Dermis blood vessel endothelial cell (primary cell): ENCODE data around the gene LAMP1. TPM values are rescaled to one million over a fixed set of nuclear protein-coding genes. Genes with fewer than 3 reads are reported as not detected.
A peak's percentile ranks its signal among the peaks of the same experiment; 100 is the strongest.
"Not testable (repeated sequence)": the region's sequence is repeated elsewhere in the genome, so short reads cannot be mapped to it uniquely, and the experiment has no call there.

ENCODE experiments used
- DNase-seq: peaks from one replicate; pipeline ENCODE4 v3.0.0; 2010
- total RNA-seq: library from RNA; depleted of rRNA; stranded (reverse); fragments of >200 nt; gene quantifications from 2 replicates; pipeline ENCODE4 v1.2.3, GENCODE V29; 2014

LAMP1 gene
- total RNA-seq, 1 donor from 2014 or later: 207 TPM

DNA sequence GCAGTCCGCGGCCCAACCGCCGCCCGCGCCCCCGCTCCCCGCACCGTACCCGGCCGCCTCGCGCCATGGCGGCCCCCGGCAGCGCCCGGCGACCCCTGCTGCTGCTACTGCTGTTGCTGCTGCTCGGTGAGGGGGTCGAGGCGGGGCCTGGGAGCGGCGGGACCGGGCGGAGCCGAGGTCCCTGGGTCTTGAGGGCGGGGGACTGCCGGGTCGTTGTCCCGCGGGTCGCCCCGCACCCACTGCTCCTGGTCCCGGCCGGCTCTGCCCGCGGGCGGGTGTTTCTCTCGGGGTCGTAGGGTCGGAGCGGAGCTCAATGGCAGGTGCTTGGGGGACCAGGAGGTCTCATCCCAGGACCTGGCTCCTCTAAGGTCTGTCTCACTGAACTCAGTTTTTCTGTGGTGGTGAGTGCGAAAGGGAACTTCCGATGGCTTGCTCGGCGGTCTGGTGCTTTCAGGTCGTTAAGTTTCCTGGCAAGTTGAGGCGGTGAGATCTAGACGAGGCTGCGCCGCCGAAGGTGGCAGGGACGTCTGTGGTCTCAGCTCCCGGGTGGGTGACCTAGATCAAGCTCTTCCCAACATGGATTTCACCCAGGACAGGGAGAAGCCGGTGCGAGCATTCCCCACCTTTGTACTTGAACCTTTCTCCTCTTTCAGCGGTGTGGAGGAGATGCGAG lies 467 bp downstream of the LAMP1 start:
- DNase-seq: peak; percentile 43

- DNase-seq: peak; percentile 23
Measured at GRCh38 chr13:113298043-113298945, 1.3 kb downstream of the LAMP1 start.

GRCh38 chr13:113299951-113300350 lies 2.9 kb downstream of the LAMP1 start:
- no peak for DNase-seq

- no peak for DNase-seq
Measured at GRCh38 chr13:113302986-113303385, 5.9 kb downstream of the LAMP1 start.

DNA sequence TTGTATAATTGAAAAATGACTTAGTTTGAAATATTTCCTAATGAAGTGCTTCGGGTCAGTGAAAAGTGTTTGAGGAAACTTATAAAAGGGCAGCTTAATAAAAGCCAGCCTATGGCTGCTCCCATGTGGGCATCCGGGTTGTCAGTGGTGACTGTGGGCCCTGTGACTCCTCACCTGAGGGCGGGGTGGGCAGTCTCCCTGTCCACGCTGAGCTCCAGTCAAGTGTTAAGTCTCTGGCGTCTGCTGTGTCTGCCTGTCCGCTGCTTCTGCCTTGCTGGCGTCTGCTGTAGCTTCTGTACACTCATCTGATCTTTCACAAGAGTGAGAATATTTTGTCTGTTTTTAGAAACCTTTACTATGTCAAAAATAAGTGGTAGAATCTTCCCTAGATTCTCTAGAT lies 7.1 kb downstream of the LAMP1 start:
- no peak for DNase-seq

DNA sequence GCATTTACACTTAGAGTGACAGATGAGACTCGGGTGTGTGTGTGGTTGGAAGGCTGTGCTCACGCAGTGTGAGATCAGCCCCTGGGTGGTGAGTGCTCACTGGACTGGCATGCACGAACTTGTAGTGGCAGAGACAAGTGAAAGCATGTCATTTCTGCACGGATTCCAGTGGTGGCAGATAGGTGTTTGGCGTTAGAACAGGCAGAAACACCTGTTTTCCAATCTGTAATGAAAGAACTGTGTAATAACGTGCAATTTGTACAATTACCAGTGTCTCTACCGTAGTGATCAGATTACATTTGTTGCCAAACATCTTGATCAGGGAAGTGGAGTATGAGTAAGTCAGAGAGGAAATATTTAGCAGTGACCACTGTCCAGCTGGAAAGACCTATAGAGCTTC lies 8.2 kb downstream of the LAMP1 start:
- no peak for DNase-seq

DNA sequence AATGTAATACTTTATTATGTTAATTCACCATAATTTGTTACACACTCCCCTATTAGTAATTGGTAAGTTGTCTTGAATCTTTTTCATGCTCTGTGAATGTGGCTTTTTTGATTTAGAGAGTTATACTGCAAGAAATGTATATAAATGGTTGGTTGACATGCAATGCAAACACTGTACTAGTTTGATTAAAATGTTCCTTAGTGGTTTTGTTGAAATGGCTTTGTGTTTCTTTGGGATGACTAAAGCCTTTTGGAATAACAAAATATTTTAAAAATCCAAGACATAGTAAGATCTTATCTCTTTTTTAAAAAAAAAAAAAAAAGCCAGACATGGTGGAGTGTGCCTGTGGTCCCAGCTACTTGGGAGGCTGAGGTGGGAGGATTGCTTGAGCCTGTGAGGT lies 10.5 kb downstream of the LAMP1 start:
- DNase-seq: no peak

DNA sequence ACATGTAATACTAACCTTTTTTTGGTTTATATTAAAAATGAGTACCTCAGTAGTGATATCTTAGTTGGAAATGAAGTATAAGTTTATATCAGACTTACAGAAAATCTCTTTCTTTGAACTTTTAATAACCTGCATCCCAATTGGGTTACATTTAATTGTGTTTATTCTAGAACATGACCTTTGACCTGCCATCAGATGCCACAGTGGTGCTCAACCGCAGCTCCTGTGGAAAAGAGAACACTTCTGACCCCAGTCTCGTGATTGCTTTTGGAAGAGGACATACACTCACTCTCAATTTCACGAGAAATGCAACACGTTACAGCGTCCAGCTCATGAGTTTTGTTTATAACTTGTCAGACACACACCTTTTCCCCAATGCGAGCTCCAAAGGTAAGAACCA lies 12.4 kb downstream of the LAMP1 start:
- DNase-seq: no peak

DNA sequence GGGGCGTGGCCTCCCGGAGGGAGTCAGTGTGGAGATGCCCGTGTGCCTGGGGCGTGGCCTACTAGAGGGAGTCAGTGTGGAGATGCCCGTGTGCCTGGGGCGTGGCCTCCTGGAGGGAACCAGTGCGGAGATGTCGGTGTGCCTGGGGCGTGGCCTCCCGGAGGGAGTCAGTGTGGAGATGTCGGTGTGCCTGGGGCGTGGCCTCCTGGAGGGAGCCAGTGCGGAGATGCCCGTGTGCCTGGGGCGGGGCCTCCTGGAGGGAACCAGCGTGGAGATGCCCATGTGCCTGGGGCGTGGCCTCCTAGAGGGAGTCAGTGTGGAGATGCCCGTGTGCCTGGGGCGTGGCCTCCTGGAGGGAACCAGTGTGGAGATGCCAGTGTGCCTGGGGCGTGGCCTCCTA lies 17.1 kb downstream of the LAMP1 start:
- not testable (repeated sequence) for DNase-seq

- not testable (repeated sequence) for DNase-seq
Measured at GRCh38 chr13:113314895-113315470, 17.9 kb downstream of the LAMP1 start.

- DNase-seq: no peak
Measured at GRCh38 chr13:113315992-113316391, 19.0 kb downstream of the LAMP1 start.

DNA sequence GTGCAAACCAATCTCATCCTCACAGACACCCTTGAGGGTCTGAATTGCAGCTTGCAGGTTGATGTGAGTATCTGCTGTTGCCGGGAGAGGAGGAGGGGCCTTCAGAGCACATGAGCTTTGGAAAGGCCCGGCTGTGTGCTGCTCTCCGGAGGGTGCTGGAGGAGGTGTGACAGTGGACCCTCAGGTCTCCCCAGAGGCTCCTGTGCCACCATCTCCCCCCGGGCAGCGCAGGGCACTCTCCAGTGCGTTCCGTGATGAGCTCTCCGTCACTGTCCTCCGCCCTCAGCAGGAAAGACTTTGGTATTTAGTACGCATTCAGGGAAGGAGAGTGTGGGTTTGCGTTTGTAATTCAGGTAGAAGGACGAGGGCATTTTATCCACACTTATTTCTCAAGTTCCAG lies 20.0 kb downstream of the LAMP1 start:
- DNase-seq: no peak

DNA sequence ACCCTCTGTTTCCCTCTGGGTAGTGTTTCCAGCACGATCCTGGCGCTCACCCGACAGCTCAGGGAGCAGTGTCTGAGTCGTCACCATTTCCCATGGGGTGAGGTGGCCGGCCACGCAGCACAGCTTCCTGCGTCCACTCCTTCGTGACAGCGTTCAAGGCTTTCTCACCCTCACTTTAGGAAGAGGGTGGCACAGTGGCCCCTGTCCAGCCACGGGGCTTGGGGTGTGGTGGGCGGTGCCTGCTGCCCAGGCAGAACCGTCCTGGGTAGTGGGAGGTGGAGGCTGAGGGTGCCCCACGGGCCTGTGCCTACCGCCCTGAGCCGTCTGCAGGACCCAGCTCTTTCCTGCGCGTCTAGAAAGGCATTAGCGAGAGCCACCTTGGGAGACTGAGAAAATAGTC lies 21.9 kb downstream of the LAMP1 start:
- no peak for DNase-seq

- no peak for DNase-seq
Measured at GRCh38 chr13:113319371-113319770, 22.3 kb downstream of the LAMP1 start.

GRCh38 chr13:113320226-113320875 lies 23.3 kb downstream of the LAMP1 start:
- no peak for DNase-seq

GRCh38 chr13:113321546-113321945 lies 24.5 kb downstream of the LAMP1 start:
- DNase-seq: no peak

GRCh38 chr13:113322043-113322461 lies 25.0 kb downstream of the LAMP1 start:
- no peak for DNase-seq

- no peak for DNase-seq
Measured at GRCh38 chr13:113322890-113323651, 26.0 kb downstream of the LAMP1 start.

DNA sequence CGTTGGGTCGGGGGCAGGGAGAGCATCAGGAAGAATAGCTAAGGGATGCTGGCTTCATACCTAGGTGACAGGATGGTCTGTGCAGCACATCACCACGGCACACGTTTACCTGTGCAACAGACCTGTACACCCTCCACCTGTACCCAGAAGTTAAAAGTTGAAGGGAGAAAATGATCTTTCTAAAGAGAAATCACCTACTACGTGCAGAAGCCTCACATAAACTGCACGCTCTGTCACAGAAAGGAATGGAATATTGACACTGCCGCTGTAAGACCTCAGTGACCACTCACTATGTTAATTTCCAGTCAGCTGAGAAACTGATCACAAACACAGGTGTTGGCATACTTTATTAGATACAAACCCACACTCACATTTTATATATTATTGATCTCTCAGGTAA lies 26.8 kb downstream of the LAMP1 start:
- no peak for DNase-seq

GRCh38 chr13:113324398-113324797 lies 27.4 kb downstream of the LAMP1 start:
- DNase-seq: no peak

DNA sequence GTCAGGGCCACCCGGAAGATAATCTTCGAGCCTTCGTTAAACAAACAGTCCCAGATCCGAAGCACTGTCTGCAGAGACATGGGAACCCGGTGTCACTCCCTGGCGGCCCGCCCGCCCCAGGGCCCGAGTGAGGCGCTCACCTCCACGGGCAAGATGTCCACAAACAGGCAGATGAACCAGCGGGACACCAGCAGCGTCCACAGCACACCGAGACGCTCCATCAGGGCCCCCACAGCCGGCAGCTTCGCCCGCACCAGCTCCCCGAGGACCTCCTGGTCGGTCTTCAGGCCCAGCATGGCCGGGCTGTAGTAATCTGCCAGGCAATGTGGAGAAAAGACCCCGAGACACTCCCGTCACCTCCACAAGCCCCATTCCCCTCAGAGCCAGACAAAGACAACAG lies 28.7 kb downstream of the LAMP1 start:
- no peak for DNase-seq

GRCh38 chr13:113327391-113327765 lies 30.3 kb downstream of the LAMP1 start:
- DNase-seq: no peak
